Parathyroid adenoma (tissue), 2 donors: Measurements from ENCODE around the gene HACE1.
"Not testable (repeated sequence)": the region's sequence is repeated elsewhere in the genome, so short reads cannot be mapped to it uniquely, and the experiment has no call there.

Experiments used
- H2AFZ ChIP-seq: fragments of 300-600 bp; sonication (generic); one replicate; pipeline ENCODE4 v1.7.0; 2017; ENCODE audit warnings: antibody characterized with exemption, mild to moderate bottlenecking
- H3K27ac ChIP-seq: fragments of 300-600 bp; sonication (generic); one replicate; pipeline ENCODE4 v1.7.0; 2017
- H3K27me3 ChIP-seq: fragments of 300-600 bp; sonication (generic); one replicate; pipeline ENCODE4 v1.7.0; 2017; ENCODE audit warnings: low read length; ENCODE audit not compliant: control insufficient read depth, insufficient read depth
- H3K36me3 ChIP-seq: fragments of 300-600 bp; sonication (generic); one replicate; pipeline ENCODE4 v1.7.0; 2017; ENCODE audit warnings: low read length; ENCODE audit not compliant: control insufficient read depth, insufficient read depth
- H3K4me1 ChIP-seq: fragments of 300-600 bp; sonication (generic); one replicate; pipeline ENCODE4 v1.7.0; 2017; ENCODE audit warnings: control low read depth
- H3K4me2 ChIP-seq: fragments of 300-600 bp; sonication (generic); one replicate; pipeline ENCODE4 v1.7.0; 2017; ENCODE audit warnings: low read length
- H3K4me3 ChIP-seq: fragments of 300-600 bp; sonication (generic); one replicate; pipeline ENCODE4 v1.7.0; 2017; ENCODE audit warnings: low read depth, low read length
- H3K79me2 ChIP-seq: fragments of 300-600 bp; sonication (generic); one replicate; pipeline ENCODE4 v1.7.0; 2017; ENCODE audit warnings: control low read depth
- H3K9ac ChIP-seq: fragments of 300-600 bp; sonication (generic); one replicate; pipeline ENCODE4 v1.7.0; 2017; ENCODE audit warnings: mild to moderate bottlenecking
- H3K9me3 ChIP-seq: fragments of 300-600 bp; sonication (generic); one replicate; pipeline ENCODE4 v1.7.0; 2017; ENCODE audit warnings: low read length; ENCODE audit not compliant: control insufficient read depth
- CTCF ChIP-seq: fragments of 300-600 bp; sonication (generic); IDR thresholded peaks from one replicate; pipeline ENCODE4 v1.7.0; 2017; ENCODE audit warnings: antibody characterized with exemption, mild to moderate bottlenecking
- donor health status: primary hyperparathyroidism.

Gene HACE1

GRCh38 chr6:104768906-104769305 lies 90.8 kb downstream of the HACE1 start:
- no peak for TF ChIP-seq CTCF
- H3K27ac ChIP-seq, result no peak overlapping the region
- no peak overlapping the region for H2AFZ ChIP-seq
- no peak overlapping the region for H3K4me2 ChIP-seq
- no peaks in the 10 kb centered on the region for H3K79me2 ChIP-seq
- no peaks in the 10 kb centered on the region for H3K4me1 ChIP-seq
- no peaks in the 10 kb centered on the region for H3K9me3 ChIP-seq
- no peak overlapping the region for H3K4me3 ChIP-seq
- no peaks in the 10 kb centered on the region for H3K27me3 ChIP-seq
- no peaks in the 10 kb centered on the region for H3K36me3 ChIP-seq
- no peak overlapping the region for H3K9ac ChIP-seq

GRCh38 chr6:104766595-104766994 lies 93.1 kb downstream of the HACE1 start:
- H3K4me3 ChIP-seq, result no peak overlapping the region
- H2AFZ ChIP-seq, result no peak overlapping the region
- no peak overlapping the region for H3K27ac ChIP-seq
- H3K36me3 ChIP-seq, result no peaks in the 10 kb centered on the region
- TF ChIP-seq CTCF, result no peak
- no peaks in the 10 kb centered on the region for H3K27me3 ChIP-seq
- no peak overlapping the region for H3K4me2 ChIP-seq
- no peaks in the 10 kb centered on the region for H3K79me2 ChIP-seq
- H3K4me1 ChIP-seq, result no peaks in the 10 kb centered on the region
- H3K9me3 ChIP-seq, result no peaks in the 10 kb centered on the region
- H3K9ac ChIP-seq, result no peak overlapping the region

GRCh38 chr6:104754788-104755409 lies 104.8 kb downstream of the HACE1 start:
- no peak for TF ChIP-seq CTCF
- Histone ChIP-seq H3K27me3 (no peaks in the 10 kb centered on the region), H3K36me3 (no peaks in the 10 kb centered on the region), H3K9ac (no peak overlapping the region), H3K4me2 (no peak overlapping the region), H3K27ac (no peak overlapping the region), H3K79me2 (no peaks in the 10 kb centered on the region), H3K9me3 (no peaks in the 10 kb centered on the region), H3K4me3 (no peak overlapping the region), H2AFZ (no peak overlapping the region), H3K4me1 (peaks cover 2% of the 10 kb centered on the region)

GRCh38 chr6:104753251-104753650 lies 106.5 kb downstream of the HACE1 start:
- H3K79me2 ChIP-seq, result no peaks in the 10 kb centered on the region
- no peak overlapping the region for H2AFZ ChIP-seq
- H3K4me2 ChIP-seq, result no peak overlapping the region
- H3K9ac ChIP-seq, result no peak overlapping the region
- H3K4me3 ChIP-seq, result no peak overlapping the region
- H3K4me1 ChIP-seq, result peaks cover 2% of the 10 kb centered on the region
- H3K9me3 ChIP-seq, result no peaks in the 10 kb centered on the region
- TF ChIP-seq CTCF, result no peak
- no peaks in the 10 kb centered on the region for H3K36me3 ChIP-seq
- no peak overlapping the region for H3K27ac ChIP-seq
- H3K27me3 ChIP-seq, result no peaks in the 10 kb centered on the region

GRCh38 chr6:104750449-104750848 lies 109.3 kb downstream of the HACE1 start:
- no peak overlapping the region for H3K4me3 ChIP-seq
- no peaks in the 10 kb centered on the region for H3K79me2 ChIP-seq
- no peak overlapping the region for H2AFZ ChIP-seq
- TF ChIP-seq CTCF, result no peak
- no peaks in the 10 kb centered on the region for H3K36me3 ChIP-seq
- peaks cover 2% of the 10 kb centered on the region for H3K4me1 ChIP-seq
- no peaks in the 10 kb centered on the region for H3K27me3 ChIP-seq
- no peak overlapping the region for H3K9ac ChIP-seq
- no peak overlapping the region for H3K4me2 ChIP-seq
- H3K9me3 ChIP-seq, result no peaks in the 10 kb centered on the region
- no peak overlapping the region for H3K27ac ChIP-seq

GRCh38 chr6:104739124-104739523 lies 120.6 kb downstream of the HACE1 start:
- not testable (repeated sequence) for H3K9me3 ChIP-seq, H3K4me1 ChIP-seq, H3K4me2 ChIP-seq, H2AFZ ChIP-seq, H3K4me3 ChIP-seq, H3K27ac ChIP-seq, H3K79me2 ChIP-seq, H3K27me3 ChIP-seq, H3K9ac ChIP-seq, H3K36me3 ChIP-seq

GRCh38 chr6:104737567-104737966 lies 122.2 kb downstream of the HACE1 start:
- H3K36me3 ChIP-seq, H3K4me1 ChIP-seq, H3K9ac ChIP-seq, H3K9me3 ChIP-seq, H3K27me3 ChIP-seq, H2AFZ ChIP-seq, H3K4me2 ChIP-seq, H3K27ac ChIP-seq, H3K4me3 ChIP-seq, H3K79me2 ChIP-seq: not testable (repeated sequence)
